ENCODE data around the gene ZFYVE9.

DNA sequence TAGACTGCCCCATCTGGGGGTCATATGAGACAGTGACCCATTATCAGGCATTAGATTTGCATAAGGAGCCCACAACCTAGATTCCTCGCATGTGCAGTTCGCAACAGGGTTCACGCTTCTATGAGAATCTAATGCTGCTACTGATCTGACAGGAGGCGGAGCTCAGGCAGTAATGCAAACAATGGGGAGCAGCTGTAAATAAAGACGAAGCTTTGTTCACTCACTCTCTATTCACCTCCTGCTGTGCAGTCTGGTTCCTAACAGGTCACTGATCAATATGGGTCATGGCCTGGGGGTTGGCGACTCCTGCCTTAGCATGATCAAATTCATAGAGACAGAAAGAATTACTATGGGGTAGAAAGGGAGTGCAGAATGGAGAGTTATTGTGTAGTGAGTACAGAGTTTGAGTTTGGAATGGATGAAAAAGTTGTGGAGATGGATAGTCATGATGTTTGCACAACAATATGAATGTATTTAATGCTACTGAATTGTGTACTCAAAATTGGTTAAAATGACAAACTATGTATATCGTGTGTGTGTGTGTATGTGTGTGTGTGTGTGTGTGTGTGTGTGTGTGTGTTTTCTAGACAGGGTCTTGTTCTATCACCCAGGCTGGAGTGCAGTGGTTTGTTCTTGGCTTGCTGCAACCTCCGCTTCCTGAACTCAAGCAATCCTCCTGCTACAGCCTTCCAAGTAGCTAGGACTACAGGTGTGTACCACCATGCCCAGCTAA, 43.6 kb upstream of the ZFYVE9 start:
- TF ChIP-seq CTCF (IDR thresholded peaks at IDR 0.05 in 4 of 5, conservative IDR thresholded peaks at IDR 0.05 in 1 of 5) (no peak), POLR2A (IDR thresholded peaks at IDR 0.05) (no peak)

All from gastrocnemius medialis (tissue), 4 donors.